Gastrocnemius medialis (tissue), 4 donors: Measurements from ENCODE around the gene POLR2C. TPM values are rescaled to one million over a fixed set of nuclear protein-coding genes. Genes with fewer than 3 reads are reported as not detected.

Source experiments
- ATAC-seq, 2 donors: fragments of 150-250 bp; one replicate each; pipeline ENCODE4 v1.9.1; 2016
- DNase-seq, 2 donors: peaks; one replicate each; pipeline ENCODE4 v3.0.0-alpha.2; 2019
- H3K27ac ChIP-seq, 4 donors: fragments of 200-600 bp; sonication (generic); 1 replicate in 1 of 4; 2 replicates in 3 of 4; pipeline ENCODE4 v1.5.1; 2016 to 2018; ENCODE audit warnings: mild to moderate bottlenecking in 2 of 4, moderate library complexity in 1 of 4
- H3K27me3 ChIP-seq, 3 donors: fragments of 200-600 bp; sonication (generic) in 2 of 3; 1 replicate in 1 of 3; 2 replicates in 2 of 3; pipeline versions ENCODE4 v1.5.1 to v1.6.0; 2016 to 2019; ENCODE audit warnings: mild to moderate bottlenecking in 1 of 3, moderate library complexity in 1 of 3
- H3K36me3 ChIP-seq, 2 donors: fragments of 200-600 bp; sonication (generic) in 1 of 2; one replicate each; pipeline ENCODE4 v1.5.1; 2017 to 2018
- H3K4me1 ChIP-seq, 2 donors: fragments of 200-600 bp; sonication (generic) in 1 of 2; one replicate each; pipeline ENCODE4 v1.5.1; 2016 to 2017; ENCODE audit warnings: mild to moderate bottlenecking in 2 of 2
- H3K4me3 ChIP-seq, 4 donors: fragments of 200-600 bp; sonication (generic) in 3 of 4; 1 replicate in 1 of 4; 2 replicates in 3 of 4; pipeline ENCODE4 v1.5.1; 2016 to 2019; ENCODE audit warnings: mild to moderate bottlenecking in 2 of 4
- H3K9me3 ChIP-seq, 3 donors: fragments of 200-600 bp; sonication (generic) in 2 of 3; 1 replicate in 1 of 3; 2 replicates in 2 of 3; pipeline ENCODE4 v1.5.1; 2016 to 2019
- CTCF ChIP-seq, 5 experiments: fragments of 450-650 bp in 3 of 5; fragments of 200-600 bp in 2 of 5; sonication (generic) in 2 of 5; IDR thresholded peaks in 4 of 5; conservative IDR thresholded peaks in 1 of 5; 1 replicate in 4 of 5; 2 replicates in 1 of 5; pipeline ENCODE4 v1.5.1; 2016 to 2019; ENCODE audit warnings: antibody characterized with exemption in 5 of 5, mild to moderate bottlenecking in 3 of 5, moderate library complexity in 3 of 5
- POLR2A ChIP-seq, 2 donors: fragments of 450-650 bp; IDR thresholded peaks; one replicate each; pipeline ENCODE4 v1.6.1; 2017; ENCODE audit warnings: antibody characterized with exemption in 2 of 2, mild to moderate bottlenecking in 2 of 2, moderate library complexity in 2 of 2
- in situ Hi-C, 4 donors: fragments of 200-750 bp; cut with MboI; loops; one replicate each; pipeline versions ENCODE4 v1.15.0 to v1.8.0; 2017; ENCODE audit warnings: low sequenced_read_pairs in 4 of 4
- intact Hi-C: fragments of 100-400 bp; cut with DNase I; formaldehyde crosslinking; loops from one replicate; pipeline ENCODE4 v1.15.1; 2023; ENCODE audit warnings: low total_unique reads
- total RNA-seq, 4 donors: library from RNA; depleted of rRNA; stranded (reverse); fragments of >200 nt; gene quantifications; one replicate each; pipeline versions ENCODE4 v1.1.0 to v1.2.3, GENCODE V29; 2016

POLR2C gene
- total RNA-seq, 4 donors from 2014 or later, result 97.2 to 162 (median 134) TPM

DNA sequence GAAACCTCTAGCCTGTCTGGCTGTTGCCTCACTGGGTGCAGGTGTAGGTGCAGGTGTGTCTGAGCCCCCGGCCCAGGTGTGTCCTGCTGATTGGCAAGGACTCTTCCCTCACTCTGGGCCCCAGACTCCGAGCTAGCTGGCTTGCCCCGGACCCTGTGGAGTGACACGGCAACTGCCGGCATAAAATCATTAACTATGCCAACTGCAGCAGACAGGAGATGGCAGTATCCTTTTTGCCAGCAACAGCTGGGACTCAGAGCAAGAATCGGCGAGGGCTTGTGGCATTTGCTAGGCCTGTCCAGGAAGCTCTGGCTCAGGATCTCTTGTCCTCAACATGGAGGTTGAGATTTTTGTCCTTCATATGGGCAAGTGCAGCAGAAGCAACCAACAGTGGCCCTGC, 36.1 kb upstream of the POLR2C start:
- H3K36me3 ChIP-seq, result peaks cover 2 to 34% of the 10 kb centered on the region in 2 donors
- TF ChIP-seq CTCF (IDR thresholded peaks at IDR 0.05 in 4 of 5, conservative IDR thresholded peaks at IDR 0.05 in 1 of 5), result no peak
- no peak for TF ChIP-seq POLR2A (IDR thresholded peaks at IDR 0.05)
- peak overlapping the region in 1 of 4 donors; percentile 13 for H3K27ac ChIP-seq
- no peak overlapping the region for H3K4me3 ChIP-seq
- ATAC-seq (no peak), DNase-seq (no peak)
- intact Hi-C loops, result no loop called here
- peaks cover 0 to 5% of the 10 kb centered on the region in 2 donors for H3K4me1 ChIP-seq
- no peaks in the 10 kb centered on the region for H3K9me3 ChIP-seq
- no peaks in the 10 kb centered on the region for H3K27me3 ChIP-seq
- in situ Hi-C loops, result loop anchor here in 1 of 4 donors (10.0 to 25.0 kb wide), 2 partner anchors 88 to 311 kb away; partner anchors contain the start of gene KATNB1

- Histone ChIP-seq H3K27ac (no peak overlapping the region), H3K4me1 (peaks cover 0 to 5% of the 10 kb centered on the region in 2 donors), H3K36me3 (peaks cover 2 to 44% of the 10 kb centered on the region in 2 donors), H3K9me3 (no peaks in the 10 kb centered on the region), H3K4me3 (no peak overlapping the region), H3K27me3 (no peaks in the 10 kb centered on the region)
- no peak for DNase-seq
- in situ Hi-C loops, result loop anchor here in 1 of 4 donors (10.0 to 25.0 kb wide), 2 partner anchors 87 to 310 kb away; partner anchors contain the start of gene KATNB1
- no peak for ATAC-seq
- TF ChIP-seq POLR2A (IDR thresholded peaks at IDR 0.05) (no peak), CTCF (IDR thresholded peaks at IDR 0.05 in 4 of 5, conservative IDR thresholded peaks at IDR 0.05 in 1 of 5) (no peak)
- intact Hi-C loops, result no loop called here
Measured at GRCh38 chr16:57427307-57427706, 35.2 kb upstream of the POLR2C start.

DNA sequence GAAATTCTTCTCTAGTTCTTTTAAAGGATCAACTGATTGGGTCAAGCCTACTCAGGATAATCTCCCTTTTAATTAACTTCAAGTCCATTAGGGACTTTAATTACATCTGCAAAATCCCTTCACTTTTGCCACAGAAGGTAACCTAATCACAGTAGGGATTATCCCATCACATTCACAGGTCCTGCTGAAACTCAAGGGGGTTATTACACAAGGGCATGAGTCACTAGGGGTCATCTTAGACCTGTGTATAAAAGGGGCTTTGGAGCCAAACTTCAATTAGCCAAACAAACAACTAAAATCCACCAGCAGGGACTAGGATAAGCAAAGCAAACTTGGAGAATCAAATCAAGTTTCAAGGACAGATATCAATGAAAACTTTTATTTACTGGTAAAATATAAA, 34.7 kb upstream of the POLR2C start:
- no peak overlapping the region for H3K4me3 ChIP-seq
- H3K9me3 ChIP-seq, result no peaks in the 10 kb centered on the region
- peaks cover 2 to 49% of the 10 kb centered on the region in 2 donors for H3K36me3 ChIP-seq
- H3K4me1 ChIP-seq, result peaks cover 0 to 5% of the 10 kb centered on the region in 2 donors
- ATAC-seq (peak in 1 of 2 donors; percentile 68), DNase-seq (no peak)
- in situ Hi-C loops (loop anchor here in 1 of 4 donors (10.0 to 25.0 kb wide), 2 partner anchors 87 to 309 kb away; partner anchors contain the start of gene KATNB1), intact Hi-C loops (no loop called here)
- no peak overlapping the region for H3K27ac ChIP-seq
- H3K27me3 ChIP-seq, result no peaks in the 10 kb centered on the region
- TF ChIP-seq POLR2A (IDR thresholded peaks at IDR 0.05), result no peak
- TF ChIP-seq CTCF (IDR thresholded peaks at IDR 0.05 in 4 of 5, conservative IDR thresholded peaks at IDR 0.05 in 1 of 5), result no peak

- DNase-seq (no peak), ATAC-seq (no peak)
- intact Hi-C loops, result no loop called here
- Histone ChIP-seq H3K4me3 (no peak overlapping the region), H3K4me1 (no peaks in the 10 kb centered on the region), H3K27me3 (no peaks in the 10 kb centered on the region), H3K27ac (no peak overlapping the region), H3K9me3 (no peaks in the 10 kb centered on the region), H3K36me3 (peaks cover 5 to 80% of the 10 kb centered on the region in 2 donors)
- TF ChIP-seq POLR2A (IDR thresholded peaks at IDR 0.05) (no peak), CTCF (IDR thresholded peaks at IDR 0.05 in 4 of 5, conservative IDR thresholded peaks at IDR 0.05 in 1 of 5) (no peak)
- in situ Hi-C loops, result loop anchor here in 1 of 4 donors (25.0 kb wide), 1 partner anchor 306 kb away; the partner anchor contains the start of gene KATNB1
Measured at GRCh38 chr16:57430955-57431354, 31.5 kb upstream of the POLR2C start.
